GM12891 (cell line): ENCODE measurements around the gene SLC25A21.

Experiments
- POLR2A ChIP-seq: IDR thresholded peaks from 2 replicates; pipeline ENCODE4 v1.6.1; 2011; ENCODE audit warnings: low read depth, low read length, control low read depth
- POLR2AphosphoS5 ChIP-seq: IDR thresholded peaks from 2 replicates; pipeline ENCODE4 v1.6.1; 2011; ENCODE audit warnings: low read depth, low read length, control low read depth

- TF ChIP-seq POLR2A: no peak
- TF ChIP-seq POLR2AphosphoS5: no peak
These were observed 349.7 kb downstream of the SLC25A21 start for GRCh38 chr14:36822685-36823084.
